CD4-positive, alpha-beta T cell (primary cell): ENCODE measurements around the gene NT5C2. TPM values are rescaled to one million over a fixed set of nuclear protein-coding genes. Genes with fewer than 3 reads are reported as not detected.

Experiments
- ATAC-seq: fragments of 200-7000 bp; cut with Tn5 transposase; one replicate; pipeline ENCODE4 v1.10.0; 2022; ENCODE audit warnings: mild to moderate bottlenecking; ENCODE audit not compliant: poor library complexity
- CTCF ChIA-PET: fragments of 350-600 bp; sonication (Branson Sonifier 250); formaldehyde crosslinking; loops from one replicate; lab custom pipeline; 2021; ENCODE audit warnings: antibody characterized with exemption, inconsistent platforms; lab: Charles Lee
- POLR2A ChIA-PET: fragments of 350-600 bp; sonication (Branson Sonifier 250); formaldehyde crosslinking; loops from one replicate; lab custom pipeline; 2021; ENCODE audit warnings: antibody characterized with exemption, inconsistent platforms; lab: Charles Lee
- DNase-seq, 14 experiments: peaks; one replicate each; pipeline ENCODE4 v3.0.0-alpha.2; 2013 to 2020; ENCODE audit warnings: mixed read lengths in 2 of 14
- H3K27ac ChIP-seq, 2 donors: one replicate each; pipeline versions ENCODE4 v1.5.1 to v1.7.0; 2013; ENCODE audit warnings: low read length in 2 of 2, low read depth in 1 of 2, mild to moderate bottlenecking in 1 of 2
- H3K27me3 ChIP-seq, 2 experiments: 1 replicate in 1 of 2; 2 replicates in 1 of 2; pipeline versions ENCODE4 v1.6.1 to v1.7.0; 2013; ENCODE audit warnings: low read length in 2 of 2, control low read depth in 1 of 2, mild to moderate bottlenecking in 1 of 2, moderate library complexity in 1 of 2; ENCODE audit not compliant: insufficient read depth in 2 of 2, control insufficient read depth in 1 of 2
- H3K36me3 ChIP-seq: one replicate; pipeline ENCODE4 v1.6.1; 2013; ENCODE audit warnings: low read length, control low read depth; ENCODE audit not compliant: insufficient read depth
- H3K4me1 ChIP-seq: one replicate; pipeline ENCODE4 v1.6.1; 2013; ENCODE audit warnings: low read length, control low read depth; ENCODE audit not compliant: insufficient read depth
- H3K4me3 ChIP-seq: one replicate; pipeline ENCODE4 v1.5.1; 2013; ENCODE audit warnings: mild to moderate bottlenecking, low read length, moderate library complexity
- H3K9me3 ChIP-seq, 2 experiments: 1 replicate in 1 of 2; 2 replicates in 1 of 2; pipeline versions ENCODE4 v1.6.1 to v1.7.0; 2013; ENCODE audit warnings: low read length in 2 of 2, mild to moderate bottlenecking in 2 of 2, control low read depth in 1 of 2, moderate library complexity in 1 of 2; ENCODE audit not compliant: control insufficient read depth in 1 of 2, insufficient read depth in 1 of 2
- H3K27ac Mint-ChIP-seq: one replicate; pipeline ENCODE4 v1.8.0; 2020; ENCODE audit warnings: mixed read lengths
- H3K27me3 Mint-ChIP-seq: one replicate; pipeline ENCODE4 v1.8.0; 2021; ENCODE audit warnings: mixed read lengths
- H3K36me3 Mint-ChIP-seq: one replicate; pipeline ENCODE4 v1.8.0; 2021; ENCODE audit warnings: low read depth, mixed read lengths
- H3K4me1 Mint-ChIP-seq: one replicate; pipeline ENCODE4 v1.8.0; 2021; ENCODE audit warnings: low read depth, mixed read lengths
- H3K4me3 Mint-ChIP-seq: one replicate; pipeline ENCODE4 v1.8.0; 2020; ENCODE audit warnings: mild to moderate bottlenecking, mixed read lengths
- H3K9me3 Mint-ChIP-seq: one replicate; pipeline ENCODE4 v1.8.0; 2020; ENCODE audit warnings: mixed read lengths
- intact Hi-C, 2 experiments: fragments of 100-400 bp; cut with DNase I in 1 of 2; cut with micrococcal nuclease in 1 of 2; formaldehyde crosslinking; loops; one replicate each; pipeline versions ENCODE4 v1.15.1 to v1.9.0; 2023 to 2025; cut with DNase I, micrococcal nuclease
- polyA plus RNA-seq, 2 donors: library from polyadenylated mRNA; unstranded; fragments of 120-200 nt; gene quantifications; one replicate each; pipeline ENCODE4 v1.2.1, GENCODE V29; 2013
- total RNA-seq, 174 experiments: library from RNA in 2 of 174; stranded (reverse) in 2 of 174; gene quantifications; one replicate each; pipeline ENCODE4 v1.2.3 and lab custom pipeline; 2021 to 2026
- TF ChIP-seq, protein P1 (sequence below): fragments of 200-600 bp; IDR thresholded peaks from one replicate; pipeline ENCODE4 v1.8.0; 2022; ENCODE audit warnings: antibody characterized with exemption, mild to moderate bottlenecking

Gene NT5C2
- total RNA-seq (10 to 100 TPM; 43.2 to 47.8 TPM), total RNA-seq (lab: John Stamatoyannopoulos, UW) (34.8 to 111 (median 69.7) reads per million in 172 experiments)
- polyA plus RNA-seq (2013, experiment 1 of 2): 50.1 TPM
- polyA plus RNA-seq (2013, experiment 2 of 2): 58.4 TPM

DNA sequence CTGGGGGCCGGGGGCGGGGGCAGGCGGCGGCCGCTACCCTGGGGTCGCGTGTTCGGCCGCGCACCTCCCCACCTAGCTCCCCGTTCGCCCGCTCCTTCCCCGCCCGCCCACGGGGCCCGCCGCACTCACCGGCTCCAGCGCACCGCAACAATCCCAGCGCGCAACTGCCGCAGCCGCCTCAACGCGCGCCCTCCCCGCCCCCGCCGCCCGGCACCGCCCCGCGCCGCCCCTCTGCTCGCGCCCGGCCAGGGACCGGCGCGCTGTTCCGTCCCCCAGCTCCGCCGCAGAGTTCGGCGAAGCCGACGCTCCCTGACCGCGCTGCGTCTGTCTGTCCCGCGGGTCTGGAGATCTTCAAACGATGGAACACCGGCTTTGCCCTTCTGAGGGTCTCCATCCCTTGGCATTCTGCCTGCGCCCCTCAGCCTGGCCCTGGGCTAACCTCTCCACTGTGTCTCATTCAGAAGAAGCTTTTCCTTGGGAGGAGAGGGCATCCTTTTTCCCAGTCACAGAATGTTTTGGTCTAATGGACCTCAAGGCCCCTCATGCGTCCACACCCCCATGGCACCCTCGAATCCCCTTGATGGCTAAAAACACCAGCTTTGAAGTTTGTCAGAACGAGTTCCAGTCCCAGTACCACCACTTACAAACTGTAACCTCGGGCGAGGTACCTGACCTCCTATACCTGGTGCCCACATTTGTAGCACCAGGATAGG, at the start of gene NT5C2:
NT5C2 (minus strand) TSS at position 166 of the 713 bp plus-strand sequence. CDS start 18,314 bp downstream, outside the sequence.
- Mint-ChIP-seq H3K36me3 (peaks cover 21% of the 10 kb centered on the region), H3K27ac (peak within 1 kb of the TSS; percentile 86), H3K9me3 (no peaks in the 10 kb centered on the region), H3K4me1 (peaks cover 47% of the 10 kb centered on the region), H3K27me3 (no peaks in the 10 kb centered on the region), H3K4me3 (peak within 1 kb of the TSS; percentile 99)
- DNase-seq: peak; percentile 55 to 90 (median 76)
- H3K4me3 ChIP-seq: peak within 1 kb of the TSS; percentile 79
- POLR2A ChIA-PET: interaction anchor here (0.6 to 2.4 kb wide), 16 partner anchors 9 to 948 kb away, joined by 3 to 17 read pairs (median 3); partner anchors contain the start of genes ARL3, CNNM2, GBF1 and SFR1
- intact Hi-C loops: loop anchor here in 1 of 2 experiments (5.0 to 10.0 kb wide), 6 partner anchors 276 to 1838 kb away; partner anchors contain the start of genes ACTR1A, BTRC, CNNM2 and SFR1
- peaks cover 20% of the 10 kb centered on the region for H3K4me1 ChIP-seq
- no peaks in the 10 kb centered on the region for H3K36me3 ChIP-seq
- H3K27me3 ChIP-seq: no peaks in the 10 kb centered on the region
- CTCF ChIA-PET: interaction anchor here (3.3 kb wide), 1 partner anchor 276 kb away, joined by 11 read pairs; the partner anchor contains the start of gene CNNM2
- H3K27ac ChIP-seq: peak within 1 kb of the TSS; percentile 75 to 78
- H3K9me3 ChIP-seq: no peaks in the 10 kb centered on the region
- TF ChIP-seq, protein P1, sequence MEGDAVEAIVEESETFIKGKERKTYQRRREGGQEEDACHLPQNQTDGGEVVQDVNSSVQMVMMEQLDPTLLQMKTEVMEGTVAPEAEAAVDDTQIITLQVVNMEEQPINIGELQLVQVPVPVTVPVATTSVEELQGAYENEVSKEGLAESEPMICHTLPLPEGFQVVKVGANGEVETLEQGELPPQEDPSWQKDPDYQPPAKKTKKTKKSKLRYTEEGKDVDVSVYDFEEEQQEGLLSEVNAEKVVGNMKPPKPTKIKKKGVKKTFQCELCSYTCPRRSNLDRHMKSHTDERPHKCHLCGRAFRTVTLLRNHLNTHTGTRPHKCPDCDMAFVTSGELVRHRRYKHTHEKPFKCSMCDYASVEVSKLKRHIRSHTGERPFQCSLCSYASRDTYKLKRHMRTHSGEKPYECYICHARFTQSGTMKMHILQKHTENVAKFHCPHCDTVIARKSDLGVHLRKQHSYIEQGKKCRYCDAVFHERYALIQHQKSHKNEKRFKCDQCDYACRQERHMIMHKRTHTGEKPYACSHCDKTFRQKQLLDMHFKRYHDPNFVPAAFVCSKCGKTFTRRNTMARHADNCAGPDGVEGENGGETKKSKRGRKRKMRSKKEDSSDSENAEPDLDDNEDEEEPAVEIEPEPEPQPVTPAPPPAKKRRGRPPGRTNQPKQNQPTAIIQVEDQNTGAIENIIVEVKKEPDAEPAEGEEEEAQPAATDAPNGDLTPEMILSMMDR: no peak
- peak; percentile 88 for ATAC-seq

DNA sequence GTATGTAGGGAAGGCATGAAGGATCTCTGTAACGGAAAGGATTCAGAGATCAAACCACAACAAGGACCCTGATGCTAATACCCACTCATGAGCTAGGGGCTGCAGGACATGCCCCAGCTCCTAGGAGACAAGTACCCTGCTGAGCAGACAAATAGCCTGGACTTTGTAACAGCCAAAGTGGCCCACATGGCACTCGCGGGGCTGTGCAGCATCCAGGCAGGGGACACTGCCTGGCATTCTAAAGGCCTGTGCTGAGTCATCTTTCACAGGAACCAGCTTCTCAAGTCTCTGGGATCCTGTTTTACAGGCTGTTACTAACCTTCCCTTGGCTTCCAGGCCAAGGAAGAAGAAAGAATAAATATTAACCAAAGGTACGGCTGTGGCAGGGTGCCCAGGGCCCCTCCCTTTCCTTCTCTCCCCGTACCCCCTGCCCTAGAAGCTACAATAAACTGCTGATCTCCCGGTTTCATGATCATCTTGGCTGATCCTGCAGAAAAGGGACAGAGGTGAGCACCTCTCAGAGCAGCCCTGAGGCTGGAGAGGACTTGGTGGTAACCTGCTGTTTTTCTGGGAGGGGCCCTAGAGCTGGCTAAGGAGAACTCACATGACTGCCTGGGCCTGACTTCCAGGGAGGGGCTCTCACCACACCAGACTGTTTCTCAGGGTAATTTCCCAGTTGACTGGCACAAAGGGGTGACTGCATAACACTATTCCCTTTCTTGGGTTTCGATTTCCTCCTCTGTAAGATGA, 48.4 kb upstream of the NT5C2 start:
- H3K4me3 Mint-ChIP-seq: no peak overlapping the region
- no peak overlapping the region for H3K27ac ChIP-seq
- TF ChIP-seq, protein P1: no peak
- no peaks in the 10 kb centered on the region for H3K9me3 ChIP-seq
- H3K9me3 Mint-ChIP-seq: no peaks in the 10 kb centered on the region
- intact Hi-C loops: loop anchor here in 1 of 2 experiments (10.0 kb wide), 1 partner anchor 167 kb away; no protein-coding TSS in a partner anchor
- CTCF ChIA-PET: no interaction called here
- H3K4me3 ChIP-seq: no peak overlapping the region
- POLR2A ChIA-PET: interaction anchor here (0.7 kb wide), 1 partner anchor 324 kb away, joined by 3 read pairs; the partner anchor contains the start of gene CNNM2
- no peak overlapping the region for H3K27ac Mint-ChIP-seq
- no peak for ATAC-seq
- peak in 2 of 14 experiments; percentile 57 to 69 for DNase-seq
- H3K27me3 ChIP-seq: peaks cover 0 to 2% of the 10 kb centered on the region in 2 experiments
- no peaks in the 10 kb centered on the region for H3K27me3 Mint-ChIP-seq
- H3K4me1 ChIP-seq: peaks cover 7% of the 10 kb centered on the region
- no peaks in the 10 kb centered on the region for H3K36me3 ChIP-seq
- H3K36me3 Mint-ChIP-seq: no peaks in the 10 kb centered on the region
- peaks cover 6% of the 10 kb centered on the region for H3K4me1 Mint-ChIP-seq
